Mesenteric fat pad (tissue), 1 donor: ENCODE results near the gene COQ8B. TPM values are rescaled to one million over a fixed set of nuclear protein-coding genes. Genes with fewer than 3 reads are reported as not detected.
"Not testable (repeated sequence)": the region's sequence is repeated elsewhere in the genome, so short reads cannot be mapped to it uniquely, and the experiment has no call there.

Experiments
- DNase-seq: peaks from one replicate; pipeline ENCODE4 v3.0.0-alpha.2; 2020; ENCODE audit warnings: low spot score
- total RNA-seq: library from RNA; stranded (reverse); fragmentation: NEBNext Ultra II Directional; extraction: Animal tissue kit (Norgen Biotek cat#: 25700); gene quantifications from one replicate; pipeline ENCODE4 v1.2.1, GENCODE V29; 2021
- donor health status: DM: yes; HTN: yes; CAD: no.

COQ8B gene
- total RNA-seq, 1 donor from 2014 or later = 16.8 TPM

DNA sequence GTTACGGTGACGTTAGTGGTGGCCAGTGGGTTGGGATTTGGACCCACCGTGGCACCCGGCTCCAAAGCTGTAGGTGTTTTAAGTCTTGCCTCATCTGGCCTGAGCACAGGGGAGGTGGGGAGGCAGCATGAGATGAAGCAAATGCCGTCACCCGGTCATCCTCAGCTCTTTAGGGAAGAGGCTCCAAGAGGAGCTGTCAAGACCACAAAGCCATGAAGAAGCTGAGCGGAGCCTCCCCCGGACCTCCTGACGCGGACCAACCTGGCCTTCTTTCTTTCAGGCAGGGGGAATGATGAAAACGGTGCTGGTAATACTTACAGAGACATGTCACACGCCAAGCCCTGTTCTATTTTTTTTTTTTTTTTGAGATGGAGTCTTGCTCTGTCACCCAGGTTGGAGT is 26.2 kb upstream of the COQ8B start:
- no peak for DNase-seq

DNA sequence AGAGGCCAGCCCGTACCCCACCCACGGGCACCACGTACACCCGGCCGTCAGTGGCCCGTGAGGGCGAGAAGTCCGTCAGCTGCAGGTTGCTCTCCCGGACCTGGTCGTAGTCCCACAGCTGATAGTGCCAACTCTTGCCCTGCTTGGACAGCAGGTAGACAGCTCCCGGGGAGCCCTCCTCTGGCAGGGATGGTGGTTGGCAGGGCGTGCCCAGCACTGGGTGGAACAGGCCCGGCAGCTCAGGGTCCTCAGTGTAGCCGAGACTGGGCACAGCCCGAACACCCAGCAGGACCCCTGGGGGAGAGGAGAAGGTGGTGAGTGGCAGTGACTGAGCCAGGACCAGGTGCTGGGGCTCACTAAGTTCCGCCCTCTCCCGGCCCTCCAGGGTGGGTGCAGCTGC is 25.8 kb upstream of the COQ8B start:
- DNase-seq = no peak

GRCh38 chr19:40741527-40742390 is 25.1 kb upstream of the COQ8B start:
- no peak for DNase-seq

DNA sequence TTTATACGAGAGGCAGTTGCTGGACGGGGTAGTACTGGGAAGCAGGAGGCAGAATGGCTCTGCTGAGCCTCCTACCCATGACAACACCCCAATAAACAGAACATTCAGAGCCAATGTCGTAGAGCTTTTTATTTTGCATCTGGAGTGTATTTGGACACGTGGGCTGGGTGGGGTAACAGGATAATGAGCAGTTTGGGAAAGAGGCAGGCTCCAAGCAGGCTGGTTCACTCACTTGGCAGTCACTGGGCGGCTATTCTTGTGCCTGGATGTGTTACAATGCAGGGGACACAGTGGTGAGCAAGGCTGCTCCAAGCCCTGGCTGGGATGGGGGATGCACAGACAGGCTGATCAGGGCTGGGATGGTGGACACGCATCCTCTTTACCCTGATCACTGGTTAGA is 24.1 kb upstream of the COQ8B start:
- DNase-seq = no peak

- no peak for DNase-seq
Measured at GRCh38 chr19:40739871-40740703, 23.4 kb upstream of the COQ8B start.

DNA sequence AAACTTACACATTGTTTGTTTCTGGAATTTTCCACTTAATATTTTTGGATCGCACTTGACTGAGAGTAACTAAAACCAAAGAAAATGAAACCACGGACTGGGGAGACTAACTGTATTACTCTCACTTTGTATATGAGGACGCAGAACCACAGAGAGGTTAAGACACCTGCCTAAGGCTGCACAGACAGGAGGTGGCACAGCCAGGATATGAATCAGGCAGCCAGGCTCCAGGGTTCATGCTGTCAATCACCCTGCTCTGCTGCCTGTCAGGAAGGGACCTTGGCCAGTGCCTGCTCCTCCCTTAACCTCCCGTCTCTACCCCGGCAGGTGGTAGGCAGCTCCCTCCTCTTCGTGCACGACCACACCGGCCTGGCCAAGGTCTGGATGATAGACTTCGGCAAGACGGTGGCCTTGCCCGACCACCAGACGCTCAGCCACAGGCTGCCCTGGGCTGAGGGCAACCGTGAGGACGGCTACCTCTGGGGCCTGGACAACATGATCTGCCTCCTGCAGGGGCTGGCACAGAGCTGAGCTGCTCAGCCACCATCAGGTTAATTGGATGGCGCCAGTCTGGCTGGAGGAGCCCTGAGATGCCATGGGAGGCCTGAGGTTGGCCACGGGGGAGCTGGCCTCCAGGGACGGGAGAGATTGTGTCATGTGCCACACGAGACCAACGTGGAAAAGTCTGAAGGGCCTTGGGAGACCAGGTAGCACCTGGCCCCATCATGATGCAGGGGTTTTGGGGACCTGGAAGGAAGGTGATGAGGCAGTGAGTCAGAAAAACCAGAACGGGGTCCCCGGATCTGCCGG is 22.5 kb upstream of the COQ8B start:
- no peak for DNase-seq

DNA sequence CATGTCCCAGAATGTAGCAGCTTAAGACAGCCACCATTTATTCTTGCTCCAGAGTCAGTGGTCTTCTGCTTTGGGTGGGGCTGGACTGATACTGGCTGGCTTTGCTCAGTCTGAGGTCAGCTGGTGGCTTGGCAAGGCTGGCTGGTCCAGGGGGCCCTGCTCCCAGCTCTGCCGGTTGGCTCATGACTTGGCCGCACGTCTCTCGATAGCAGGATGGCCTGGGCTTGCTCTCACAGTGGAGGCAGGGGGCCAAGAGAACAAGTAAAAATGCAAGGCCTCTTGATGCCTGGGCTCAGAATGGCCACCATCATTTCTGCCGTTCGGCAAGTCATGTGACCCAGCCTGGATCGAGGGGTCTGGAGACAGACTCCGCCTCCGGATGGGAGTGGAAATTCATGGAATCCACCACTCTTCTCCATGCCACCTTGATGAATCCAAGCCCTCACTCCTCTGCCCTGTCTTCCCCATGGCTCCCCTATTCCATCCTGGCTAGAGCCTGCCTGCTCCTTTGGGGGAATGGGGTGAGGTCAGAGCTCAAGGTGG is 20.5 kb upstream of the COQ8B start:
- no peak for DNase-seq

DNA sequence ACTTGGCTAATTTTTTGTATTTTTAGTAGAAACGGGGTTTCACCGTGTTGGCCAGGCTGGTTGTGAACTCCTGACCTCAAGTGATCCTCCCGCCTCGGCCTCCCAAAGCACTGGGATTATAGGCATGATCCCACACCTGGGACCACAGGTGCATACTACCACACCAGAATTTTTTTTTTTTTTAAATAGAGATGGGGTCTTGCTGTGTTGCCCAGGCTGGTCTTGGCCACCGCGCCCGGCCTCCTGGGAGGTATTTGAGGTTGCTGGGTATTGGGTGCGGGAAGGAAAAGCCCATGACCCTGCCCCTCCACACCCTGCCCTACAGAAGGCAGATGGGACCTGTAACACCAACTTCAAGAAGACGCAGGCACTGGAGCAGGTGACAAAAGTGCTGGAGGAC is 20.0 kb upstream of the COQ8B start:
- no peak for DNase-seq

GRCh38 chr19:40735013-40735771 is 18.5 kb upstream of the COQ8B start:
- DNase-seq = no peak

GRCh38 chr19:40733149-40733548 is 16.5 kb upstream of the COQ8B start:
- DNase-seq = no peak

DNA sequence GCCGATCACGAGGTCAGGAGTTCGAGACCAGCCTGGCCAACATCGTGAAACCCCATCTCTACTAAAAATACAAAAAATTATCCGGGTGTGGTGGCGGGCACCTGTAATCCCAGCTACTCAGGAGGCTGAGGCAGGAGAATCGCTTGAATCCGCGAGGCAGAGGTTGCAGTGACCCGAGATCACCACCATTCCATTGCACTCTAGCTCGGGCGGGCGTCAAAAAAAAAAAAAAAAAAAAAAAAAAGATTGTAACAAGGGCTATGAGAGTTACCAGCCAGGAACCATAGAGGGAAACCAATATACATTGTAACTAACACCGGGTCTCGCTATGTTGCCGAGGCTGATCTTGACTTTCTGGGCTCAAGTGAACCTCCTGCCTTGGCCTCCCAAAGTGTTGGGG is 15.6 kb upstream of the COQ8B start:
- DNase-seq = not testable (repeated sequence)

GRCh38 chr19:40730065-40730464 is 13.4 kb upstream of the COQ8B start:
- DNase-seq = not testable (repeated sequence)

DNA sequence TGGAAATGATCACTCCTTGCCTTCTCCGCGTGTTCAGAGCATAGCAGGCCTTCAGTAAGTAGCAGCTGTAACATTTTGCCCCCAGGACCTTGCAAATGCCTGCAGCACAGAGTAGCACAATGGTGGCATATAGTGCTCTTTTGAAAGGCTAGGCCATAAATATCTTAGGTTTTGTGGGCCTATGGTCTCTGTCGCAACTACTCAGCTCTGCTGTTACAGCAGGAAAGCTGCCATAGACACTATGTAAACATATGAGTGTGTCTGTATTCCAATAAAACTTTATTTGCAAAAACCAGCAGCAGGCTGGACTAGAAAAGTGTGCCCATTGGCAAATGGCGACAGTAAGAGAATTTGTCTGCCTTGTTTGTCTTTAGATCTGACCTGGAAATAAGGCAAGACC is 9.6 kb upstream of the COQ8B start:
- no peak for DNase-seq

GRCh38 chr19:40724855-40725254 is 8.2 kb upstream of the COQ8B start:
- DNase-seq = no peak

DNA sequence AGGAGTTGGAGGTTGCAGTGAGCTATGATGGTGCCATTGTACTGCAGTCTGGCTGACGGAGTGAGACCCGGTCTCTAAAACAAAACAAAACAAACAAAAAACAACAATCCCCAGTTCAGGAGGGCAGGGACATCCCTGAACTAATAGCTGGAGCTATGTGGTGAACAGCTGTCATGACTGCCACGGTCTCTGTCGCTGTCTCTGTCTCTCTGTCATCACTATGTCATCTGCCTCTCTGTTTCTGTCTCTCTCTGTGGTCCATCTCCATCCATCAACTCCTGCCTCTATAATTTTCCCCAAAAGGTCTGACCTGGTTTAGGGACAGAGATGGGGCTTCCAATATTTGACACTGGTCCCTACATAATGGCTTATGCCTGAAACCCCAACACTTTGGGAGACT is 7.6 kb upstream of the COQ8B start:
- DNase-seq = no peak

DNA sequence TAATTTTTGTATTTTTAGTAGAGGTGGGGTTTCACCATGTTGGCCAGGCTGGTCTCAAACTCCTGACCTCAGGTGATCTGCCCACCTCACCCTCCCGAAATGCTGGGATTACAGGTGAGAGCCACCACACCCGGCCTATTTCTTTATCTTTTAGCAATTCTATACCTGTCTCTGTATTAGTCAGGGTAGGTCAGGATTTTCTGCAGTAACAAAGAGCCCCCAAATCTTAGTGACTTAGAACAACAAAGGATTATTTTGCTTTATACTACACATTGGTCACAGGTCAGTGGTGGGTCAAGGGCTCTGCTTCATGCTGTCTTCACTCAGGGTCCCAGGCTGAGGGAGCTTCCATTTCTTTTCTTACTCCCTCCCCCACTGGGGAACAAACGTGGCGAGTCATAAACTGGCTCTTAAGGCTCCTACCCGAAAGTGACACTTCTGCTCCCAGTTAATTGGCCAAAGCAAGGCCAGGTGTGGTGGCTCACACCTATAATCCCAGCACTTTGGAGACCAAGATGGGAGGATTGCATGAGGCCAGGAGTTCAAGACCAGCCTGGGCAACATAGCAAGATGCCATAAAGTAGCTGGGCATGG is 7.1 kb upstream of the COQ8B start:
- DNase-seq = no peak

DNA sequence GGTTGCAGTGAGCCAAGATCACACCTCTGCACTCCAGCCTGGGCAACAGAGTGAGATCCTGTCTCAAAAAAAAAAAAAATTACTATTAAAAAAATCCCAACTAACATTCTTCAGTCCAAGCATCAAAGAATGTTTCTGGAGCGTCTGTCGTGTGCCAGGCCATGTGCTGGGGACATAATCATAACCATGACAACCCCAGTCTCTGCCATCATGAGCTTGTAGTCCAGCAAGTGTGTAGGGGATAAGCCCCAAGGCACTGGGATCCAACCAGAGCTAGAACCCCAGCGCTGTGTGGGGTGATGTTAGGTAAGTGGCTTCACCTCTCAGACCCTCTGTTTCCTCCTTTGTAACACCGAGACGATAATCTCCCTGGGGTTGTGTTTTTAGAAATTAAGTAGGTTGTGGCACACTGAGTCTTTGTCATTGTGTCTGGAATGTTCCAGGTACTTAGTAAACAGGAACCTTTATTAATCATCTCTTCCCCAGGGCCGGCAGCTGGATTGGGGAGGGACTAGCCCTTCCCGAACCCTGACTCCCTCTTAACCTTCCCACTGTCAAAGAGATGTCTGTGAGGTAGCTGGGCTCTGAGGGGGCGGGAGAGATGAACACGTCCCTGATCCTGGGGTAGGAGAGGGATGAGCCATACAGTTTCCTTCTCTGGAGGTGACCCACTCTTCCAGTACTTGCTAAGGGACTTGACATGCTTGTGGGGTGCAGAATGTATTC is 5.4 kb upstream of the COQ8B start:
- DNase-seq = no peak

DNA sequence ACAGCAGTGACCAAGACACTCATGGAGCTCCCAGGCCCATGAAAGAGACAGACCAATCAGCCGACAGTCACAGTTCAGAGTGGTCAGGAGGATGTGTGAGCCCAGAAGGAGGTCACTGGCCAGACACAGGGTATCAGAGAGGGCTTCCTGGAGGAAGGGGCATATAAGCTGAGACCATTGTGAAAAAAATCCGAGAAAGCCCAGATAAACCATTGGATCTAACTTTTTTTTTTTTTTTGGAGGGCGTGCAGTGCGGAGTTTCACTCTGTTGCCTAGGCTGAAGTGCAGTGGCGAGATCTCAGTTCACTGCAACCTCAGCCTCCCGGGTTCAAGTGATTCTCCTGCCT is 4.4 kb upstream of the COQ8B start:
- no peak for DNase-seq

GRCh38 chr19:40719414-40719894 is 2.8 kb upstream of the COQ8B start:
- DNase-seq = no peak
